NCI-H345 (cell line): ENCODE data around the gene GSTM4.
"Not testable (repeated sequence)": the region's sequence is repeated elsewhere in the genome, so short reads cannot be mapped to it uniquely, and the experiment has no call there.

Source experiments
- DNase-seq: peaks from one replicate; lab custom pipeline; 2025; lab: John Stamatoyannopoulos, UW

The GSTM4 gene

GRCh38 chr1:109637446-109637845 is 18.5 kb upstream of the GSTM4 start:
- no peak for DNase-seq

GRCh38 chr1:109639063-109639840 is 16.6 kb upstream of the GSTM4 start:
- no peak for DNase-seq

GRCh38 chr1:109639841-109640184 is 16.1 kb upstream of the GSTM4 start:
- no peak for DNase-seq

GRCh38 chr1:109640285-109640865 is 15.5 kb upstream of the GSTM4 start:
- DNase-seq = peak; percentile 75

GRCh38 chr1:109641078-109641740 is 14.7 kb upstream of the GSTM4 start:
- DNase-seq = no peak

GRCh38 chr1:109641861-109642260 is 14.0 kb upstream of the GSTM4 start:
- DNase-seq = no peak

- no peak for DNase-seq
Observed at GRCh38 chr1:109642626-109643025, 13.3 kb upstream of the GSTM4 start.

GRCh38 chr1:109643385-109644230 is 12.3 kb upstream of the GSTM4 start:
- DNase-seq = peak; percentile 38

- DNase-seq = no peak
Observed at GRCh38 chr1:109644670-109645069, 11.2 kb upstream of the GSTM4 start.

GRCh38 chr1:109649491-109649914 is 6.4 kb upstream of the GSTM4 start:
- no peak for DNase-seq

GRCh38 chr1:109650609-109651008 is 5.3 kb upstream of the GSTM4 start:
- DNase-seq = no peak

- no peak for DNase-seq
Observed at GRCh38 chr1:109652402-109652801, 3.5 kb upstream of the GSTM4 start.

- DNase-seq = no peak
Observed at GRCh38 chr1:109653306-109653705, 2.6 kb upstream of the GSTM4 start.

GRCh38 chr1:109654519-109654918 is 1.4 kb upstream of the GSTM4 start:
- no peak for DNase-seq

GRCh38 chr1:109657395-109657794 is 1.5 kb downstream of the GSTM4 start:
- DNase-seq = no peak

GRCh38 chr1:109657970-109658369 is 2.1 kb downstream of the GSTM4 start:
- no peak for DNase-seq

- no peak for DNase-seq
Observed at GRCh38 chr1:109658533-109659042, 2.7 kb downstream of the GSTM4 start.

GRCh38 chr1:109659145-109659544 is 3.2 kb downstream of the GSTM4 start:
- DNase-seq = no peak

- no peak for DNase-seq
Observed at GRCh38 chr1:109659997-109660690, 4.2 kb downstream of the GSTM4 start.

GRCh38 chr1:109660691-109661026 is 4.8 kb downstream of the GSTM4 start:
- not testable (repeated sequence) for DNase-seq

GRCh38 chr1:109661391-109661790 is 5.5 kb downstream of the GSTM4 start:
- DNase-seq = no peak

GRCh38 chr1:109664671-109665070 is 8.8 kb downstream of the GSTM4 start:
- no peak for DNase-seq
